SK-N-DZ (cell line): ENCODE measurements around the gene NRG2.

Experiments used
- DNase-seq: peaks from one replicate; pipeline ENCODE4 v3.0.0-alpha.2; 2015; ENCODE audit warnings: low spot score

NRG2 gene

DNA sequence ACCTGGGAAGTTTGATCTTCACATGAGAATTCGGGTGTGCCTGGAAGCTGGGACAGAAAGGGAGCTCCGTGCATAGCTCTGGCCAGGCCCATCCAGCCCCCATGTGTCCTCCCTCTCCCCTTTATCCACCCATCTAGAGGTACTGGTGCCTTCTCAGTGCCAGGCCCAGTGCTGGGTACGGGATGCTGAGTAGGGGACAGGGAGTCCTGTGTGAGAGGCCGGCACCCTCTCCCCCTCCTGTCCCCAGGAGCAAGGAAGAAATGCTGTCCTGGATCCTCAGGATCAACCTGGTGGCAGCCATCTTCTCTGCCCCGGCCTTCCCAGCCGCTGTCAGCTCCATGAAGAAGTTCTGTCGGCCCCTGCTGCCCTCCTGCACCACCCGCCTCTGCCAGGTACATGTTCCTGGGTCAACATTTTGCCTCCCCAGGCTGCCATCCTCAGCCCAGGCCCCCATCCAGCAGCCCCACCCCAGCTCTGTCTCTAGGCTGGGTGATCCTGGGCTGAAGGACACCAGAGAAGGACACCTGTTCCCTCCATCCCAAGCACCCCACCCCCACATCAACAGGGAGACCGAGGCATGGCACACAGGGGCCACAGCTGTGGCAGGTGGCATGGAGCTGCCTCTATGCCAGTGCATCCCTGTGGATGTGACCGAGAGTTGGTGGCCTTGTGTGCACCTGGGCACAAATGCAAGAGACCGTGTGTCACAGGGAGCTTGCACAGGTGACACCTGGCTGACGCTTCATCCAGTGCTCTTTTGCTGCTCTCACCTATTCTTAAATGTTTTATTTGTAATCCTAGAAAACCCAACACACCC is 204.5 kb downstream of the NRG2 start:
- no peak for DNase-seq

- DNase-seq: no peak
Measured at GRCh38 chr5:139837711-139838380, 205.3 kb downstream of the NRG2 start.

GRCh38 chr5:139836469-139837208 is 206.5 kb downstream of the NRG2 start:
- DNase-seq: no peak

DNA sequence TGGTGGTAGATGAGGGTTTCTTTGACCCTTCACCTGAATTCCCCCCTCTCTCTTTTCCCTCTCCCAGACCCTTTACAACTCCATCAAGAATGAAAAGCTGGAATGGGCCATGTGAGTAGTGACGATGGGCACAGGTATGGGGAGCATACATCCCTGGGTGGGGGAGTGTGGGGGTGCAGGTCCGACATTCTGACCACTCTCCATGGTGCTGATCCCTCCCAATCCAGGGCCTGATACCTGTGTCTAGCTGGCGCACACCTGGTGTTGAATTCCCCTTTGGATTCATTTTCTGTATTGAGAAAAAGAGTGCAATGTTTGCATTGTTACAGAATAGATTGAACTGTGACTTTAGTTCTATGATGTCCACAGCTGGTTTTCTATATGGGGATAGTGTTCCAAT is 207.4 kb downstream of the NRG2 start:
- no peak for DNase-seq

DNA sequence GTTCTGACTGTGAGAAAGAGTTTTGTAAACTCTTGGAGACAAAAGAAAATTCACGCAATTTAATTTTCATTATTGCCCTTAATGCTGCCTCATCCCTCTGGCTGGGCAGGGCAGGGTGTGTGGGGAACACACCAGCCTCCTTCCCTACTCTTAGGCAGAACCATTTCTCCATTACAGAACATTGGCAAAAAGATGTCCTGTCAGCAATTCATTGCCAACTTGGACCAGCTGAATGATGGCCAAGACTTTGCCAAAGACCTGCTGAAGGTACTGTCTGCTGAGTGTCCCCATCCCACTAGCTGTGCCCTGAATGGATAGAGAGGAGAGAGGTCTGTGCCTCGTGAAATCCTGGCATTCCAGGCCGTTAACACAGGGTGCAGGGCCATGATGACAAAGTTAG is 209.6 kb downstream of the NRG2 start:
- DNase-seq: no peak

- DNase-seq: no peak
Measured at GRCh38 chr5:139831624-139832023, 211.5 kb downstream of the NRG2 start.

DNA sequence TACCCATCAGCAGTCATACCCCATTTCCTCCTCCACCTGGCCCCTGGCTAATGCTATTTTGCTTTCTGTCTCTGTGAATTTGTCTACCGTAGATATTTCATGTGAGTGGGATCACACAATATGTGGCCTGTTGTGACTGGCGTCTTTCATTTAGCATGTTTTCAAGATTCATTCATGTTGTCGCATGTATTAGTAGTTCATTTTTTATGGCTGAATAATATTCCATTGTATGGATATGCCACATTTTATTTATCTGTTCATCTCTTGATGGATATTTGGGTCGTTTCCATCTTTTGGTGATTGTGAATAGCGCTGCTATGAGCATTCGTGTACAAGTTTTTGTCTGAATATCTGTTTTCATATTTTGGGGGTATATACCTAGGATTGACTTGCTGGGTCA is 213.6 kb downstream of the NRG2 start:
- no peak for DNase-seq

DNA sequence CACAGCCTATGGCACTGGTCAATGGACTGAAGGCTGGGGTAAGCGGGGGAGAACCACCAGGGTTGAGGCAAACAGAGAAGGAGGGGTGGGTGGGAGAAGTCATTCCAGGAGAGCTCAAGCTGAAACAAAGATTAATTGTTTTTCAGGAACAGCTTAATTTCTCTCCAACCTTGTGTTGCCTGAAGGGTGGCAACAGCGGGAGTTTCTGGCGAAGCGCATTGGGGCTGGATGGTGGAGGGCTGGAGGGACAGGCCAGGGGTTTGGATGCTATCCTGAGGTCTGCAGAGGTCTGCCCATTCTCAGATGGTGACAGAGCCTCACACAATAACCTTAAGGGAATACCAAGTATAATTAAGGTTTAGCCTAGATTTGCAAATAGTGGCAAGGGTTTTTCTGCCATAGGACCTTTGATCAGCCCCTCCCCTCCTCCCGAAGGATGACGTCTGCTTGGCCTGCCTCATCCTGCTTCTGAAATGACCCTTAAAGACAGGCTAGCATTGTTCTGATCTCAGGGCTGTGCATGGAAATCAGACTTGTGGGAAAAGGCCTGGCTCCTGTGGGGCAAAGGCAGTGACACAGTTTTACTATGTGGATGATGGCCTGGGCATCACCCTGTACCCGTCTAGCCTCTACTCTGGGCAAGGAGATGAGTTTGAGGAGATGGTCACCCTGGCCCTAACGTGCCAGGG is 214.7 kb downstream of the NRG2 start:
- DNase-seq: no peak

- DNase-seq: no peak
Measured at GRCh38 chr5:139825690-139826089, 217.4 kb downstream of the NRG2 start.

GRCh38 chr5:139823757-139824355 is 219.2 kb downstream of the NRG2 start:
- no peak for DNase-seq

DNA sequence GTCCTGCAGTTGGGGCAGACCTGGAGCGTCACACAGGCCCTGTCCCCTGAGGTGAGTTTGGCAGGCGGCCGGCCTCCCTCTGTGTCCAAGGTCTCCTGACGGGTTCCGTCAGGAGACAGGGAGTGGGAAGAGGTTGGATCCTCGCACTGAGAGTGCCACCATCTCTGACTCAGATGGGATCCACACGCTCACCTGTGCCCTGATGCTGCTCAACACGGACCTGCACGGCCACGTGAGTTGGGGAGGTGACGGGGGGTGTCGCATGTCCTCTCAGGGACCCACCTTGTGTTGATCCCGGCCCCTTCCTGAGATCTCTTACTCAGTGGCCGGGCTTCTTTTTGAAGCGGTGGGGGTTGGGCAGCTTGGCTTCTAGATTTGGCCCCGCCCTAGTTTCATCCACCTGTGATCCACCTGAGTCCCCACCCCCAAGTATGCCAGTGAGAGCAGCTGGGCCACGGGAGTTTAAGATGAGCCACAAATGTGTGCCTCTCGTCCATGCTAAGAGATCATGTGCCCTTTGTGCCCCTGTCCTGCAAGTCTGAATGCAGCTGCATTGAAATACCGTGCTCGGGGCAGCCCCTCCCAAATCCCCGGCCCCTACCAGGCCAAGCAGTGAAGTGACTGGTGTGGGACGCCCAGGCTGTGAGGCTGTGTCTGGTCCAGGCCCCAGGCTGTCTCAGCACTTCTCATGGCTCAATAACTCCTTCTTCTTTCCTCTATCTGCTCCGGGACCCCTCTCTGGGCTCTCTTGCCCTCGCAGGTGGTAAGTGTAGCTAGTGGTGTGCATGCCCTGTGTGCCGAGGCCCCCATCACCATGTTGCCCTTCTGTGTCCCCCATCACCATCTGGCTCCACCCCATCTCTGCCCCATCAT is 220.3 kb downstream of the NRG2 start:
- DNase-seq: no peak

DNA sequence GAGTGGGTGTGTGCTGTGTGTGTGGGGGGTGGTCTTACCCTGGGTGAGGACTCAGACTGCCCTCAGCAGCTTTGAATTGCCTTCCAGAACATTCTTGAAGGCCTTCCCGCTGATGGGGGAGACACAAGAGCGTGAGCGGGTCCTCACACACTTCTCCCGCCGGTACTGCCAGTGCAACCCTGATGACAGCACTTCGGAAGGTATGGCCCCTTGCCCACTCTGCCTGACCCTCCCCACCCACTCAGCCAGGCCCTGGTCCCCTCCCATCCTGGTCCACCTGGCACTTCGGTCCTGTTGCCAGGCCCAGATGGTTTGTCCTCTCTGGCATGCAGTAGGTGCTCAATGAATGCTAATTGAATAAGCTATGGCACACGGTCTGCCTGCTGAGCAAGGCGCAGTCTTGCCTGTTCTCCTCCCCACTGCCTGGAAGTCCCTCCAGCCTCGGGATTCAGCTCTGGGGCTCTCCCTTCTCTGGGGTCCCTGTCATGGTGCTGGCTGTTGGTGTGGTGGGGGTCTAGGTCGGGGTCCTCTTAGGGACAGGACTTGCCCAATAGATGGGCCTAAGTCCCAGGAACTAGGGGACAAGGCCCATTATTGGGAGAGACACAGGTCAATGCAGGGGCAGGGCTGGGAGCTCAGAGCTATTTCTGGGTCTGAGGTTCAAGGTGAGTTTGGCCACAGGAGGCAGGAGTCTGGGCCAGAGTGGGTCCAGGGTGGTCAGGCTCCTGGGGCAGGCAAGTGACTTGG is 221.1 kb downstream of the NRG2 start:
- DNase-seq: no peak

GRCh38 chr5:139820606-139821005 is 222.5 kb downstream of the NRG2 start:
- no peak for DNase-seq

- DNase-seq: no peak
Measured at GRCh38 chr5:139820130-139820529, 223.0 kb downstream of the NRG2 start.

GRCh38 chr5:139817970-139818369 is 225.1 kb downstream of the NRG2 start:
- no peak for DNase-seq

DNA sequence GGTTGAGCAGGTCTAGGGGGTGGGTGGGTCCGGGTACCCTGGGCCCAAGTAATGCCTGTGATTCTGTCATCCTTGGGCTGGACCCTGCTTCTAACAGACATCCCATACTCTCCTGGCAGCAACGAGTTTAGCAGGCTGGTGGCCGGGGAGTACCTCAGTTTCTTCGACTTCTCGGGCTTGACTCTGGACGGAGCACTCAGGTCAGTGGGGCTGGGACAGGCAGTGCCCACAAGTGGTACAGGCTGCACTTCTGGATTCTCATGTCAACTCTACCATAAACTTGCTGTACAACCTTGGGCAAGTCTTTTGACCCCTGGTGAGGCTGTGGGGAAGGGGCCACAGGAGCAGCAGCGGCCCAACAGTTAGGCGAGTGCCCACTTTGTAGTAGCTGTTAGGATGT is 225.7 kb downstream of the NRG2 start:
- no peak for DNase-seq

DNA sequence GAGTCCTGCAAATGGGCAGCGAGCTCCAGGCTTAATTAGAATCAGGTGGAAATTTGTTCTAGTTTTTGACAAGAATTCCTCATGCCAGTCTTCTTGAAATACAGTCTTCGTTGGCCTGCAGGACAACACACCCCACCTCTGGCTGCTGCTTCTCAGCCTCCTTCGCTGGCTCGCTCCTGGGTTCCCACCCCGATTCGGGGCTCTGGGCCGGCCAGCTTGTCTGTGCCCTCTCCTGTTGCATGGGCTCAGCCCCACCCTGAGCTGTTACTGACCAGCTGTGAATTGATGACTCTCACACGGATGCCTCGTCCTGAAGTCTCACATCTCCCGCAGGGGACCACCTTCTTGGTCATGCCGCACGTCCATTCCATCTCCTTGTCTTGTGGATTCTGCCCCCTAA is 226.5 kb downstream of the NRG2 start:
- no peak for DNase-seq

DNA sequence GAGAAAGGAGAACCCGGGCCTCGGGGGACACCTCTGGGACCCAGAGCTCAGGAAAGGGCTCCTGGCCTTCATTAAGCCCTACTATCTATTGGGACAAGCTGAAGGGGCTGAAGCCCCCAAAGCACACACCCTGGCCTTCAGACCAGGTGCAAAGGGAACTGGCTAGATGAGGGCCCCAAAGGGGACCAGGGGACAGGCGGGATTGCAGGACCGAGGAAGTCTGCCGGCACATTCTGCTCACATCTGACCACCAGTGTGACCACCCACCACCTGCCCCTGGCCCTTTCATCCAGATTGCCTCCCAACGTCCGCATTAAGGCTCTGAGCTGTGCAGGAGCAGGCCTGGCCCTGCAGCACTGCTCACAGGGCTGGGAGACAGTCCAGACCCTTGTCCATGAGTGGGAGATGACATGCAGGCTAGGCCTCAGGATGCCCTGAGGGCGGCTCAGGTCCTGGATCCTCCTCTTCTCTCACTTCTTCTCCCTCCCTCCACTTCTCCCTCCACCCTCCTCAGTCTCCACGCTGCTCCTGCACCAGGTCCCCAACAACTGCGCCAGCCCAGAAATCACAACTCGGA is 228.3 kb downstream of the NRG2 start:
- DNase-seq: no peak

DNA sequence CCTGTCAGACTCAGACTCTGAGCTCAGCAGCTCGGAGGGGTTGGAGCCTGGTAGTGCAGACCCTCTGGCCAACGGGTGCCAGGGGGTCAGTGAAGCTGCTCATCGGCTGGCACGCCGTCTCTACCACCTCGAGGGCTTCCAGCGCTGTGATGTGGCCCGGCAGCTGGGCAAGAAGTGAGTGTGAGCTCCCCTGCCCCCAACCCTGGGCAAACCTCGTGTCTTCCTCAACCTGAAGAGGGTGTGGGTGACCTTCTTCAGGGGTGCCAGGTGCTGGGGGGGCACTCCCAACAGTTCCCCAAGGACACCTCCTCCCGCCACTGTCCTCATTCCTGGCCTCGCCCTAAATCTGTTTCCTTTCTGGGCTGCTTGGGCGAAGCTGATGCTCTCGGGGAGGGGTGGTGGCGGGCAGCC is 228.9 kb downstream of the NRG2 start:
- no peak for DNase-seq
